Neural cell (in vitro differentiated cells): Measurements from ENCODE around the gene MFSD1. TPM values are rescaled to one million over a fixed set of nuclear protein-coding genes. Genes with fewer than 3 reads are reported as not detected.

Source experiments
- H2AFZ ChIP-seq: fragments of 200-600, 300-800 bp; sonication (generic), shearing (Covaris generic); 2 replicates; pipeline ENCODE4 v1.6.0; 2014; ENCODE audit warnings: low read depth, mild to moderate bottlenecking, antibody characterized with exemption, low read length, moderate library complexity
- H3F3A ChIP-seq: fragments of 200-600 bp; shearing (Covaris generic); 2 replicates; pipeline ENCODE4 v1.6.1; 2016; ENCODE audit warnings: mild to moderate bottlenecking, moderate library complexity, mixed read lengths, antibody characterized with exemption, low read length; ENCODE audit not compliant: insufficient read depth, poor library complexity, severe bottlenecking
- H3K27ac ChIP-seq: fragments of 200-600, 300-800 bp; sonication (generic), shearing (Covaris generic); 2 replicates; pipeline ENCODE4 v1.5.1; 2014; ENCODE audit warnings: mild to moderate bottlenecking, low read length, moderate library complexity
- H3K27me3 ChIP-seq: fragments of 300-800, 200-600 bp; sonication (generic), shearing (Covaris generic); 2 replicates; pipeline ENCODE4 v1.6.0; 2014; ENCODE audit warnings: mild to moderate bottlenecking, low read depth, low read length, moderate library complexity; ENCODE audit not compliant: insufficient read depth
- H3K36me3 ChIP-seq: fragments of 300-800, 200-600 bp; sonication (generic), shearing (Covaris generic); 2 replicates; pipeline ENCODE4 v1.5.1; 2014; ENCODE audit warnings: mild to moderate bottlenecking, antibody characterized with exemption, low read length, moderate library complexity; ENCODE audit not compliant: insufficient read depth
- H3K4me2 ChIP-seq: fragments of 300-800, 200-600 bp; sonication (generic), shearing (Covaris generic); 2 replicates; pipeline ENCODE4 v1.6.0; 2014; ENCODE audit warnings: mild to moderate bottlenecking, low read length
- H3K4me3 ChIP-seq: fragments of 300-800, 200-600 bp; sonication (generic), shearing (Covaris generic); 2 replicates; pipeline ENCODE4 v1.5.1; 2014; ENCODE audit warnings: mild to moderate bottlenecking, low read length, moderate library complexity
- H3K79me2 ChIP-seq: fragments of 200-600 bp; shearing (Covaris generic); replicated peaks from 2 replicates; pipeline ENCODE4 v1.6.0; 2014; ENCODE audit warnings: mild to moderate bottlenecking, low read length, moderate library complexity; ENCODE audit not compliant: insufficient read depth
- H3K9ac ChIP-seq: fragments of 300-800, 200-600 bp; sonication (generic), shearing (Covaris generic); 2 replicates; pipeline ENCODE4 v1.6.1; 2016; ENCODE audit warnings: mild to moderate bottlenecking, low read length, mixed read lengths
- H3K9me2 ChIP-seq: fragments of 200-600 bp; shearing (Covaris generic); 2 replicates; pipeline ENCODE4 v1.6.1; 2016; ENCODE audit warnings: mild to moderate bottlenecking, low read length, mixed read lengths; ENCODE audit not compliant: insufficient read depth
- H3K9me3 ChIP-seq: fragments of 200-600, 300-800 bp; sonication (generic), shearing (Covaris generic); 2 replicates; pipeline ENCODE4 v1.6.1; 2016; ENCODE audit warnings: mild to moderate bottlenecking, mixed run types, low read length, moderate library complexity, mixed read lengths
- H4K20me1 ChIP-seq: fragments of 200-600 bp; shearing (Covaris generic); 2 replicates; pipeline ENCODE4 v1.6.1; 2016; ENCODE audit warnings: mild to moderate bottlenecking, mixed run types; ENCODE audit not compliant: insufficient read depth
- EP300 ChIP-seq: fragments of 450-650 bp; conservative IDR thresholded peaks from 2 replicates; pipeline ENCODE4 v1.6.1; 2014; ENCODE audit warnings: antibody characterized with exemption, mild to moderate bottlenecking, moderate library complexity; ENCODE audit not compliant: poor library complexity, severe bottlenecking
- EZH2 ChIP-seq: fragments of 200-600, 300-800 bp; shearing (Covaris generic), sonication (generic); IDR thresholded peaks from 2 replicates; pipeline ENCODE4 v1.6.1; 2014; ENCODE audit warnings: antibody characterized with exemption, low read length, borderline replicate concordance, mild to moderate bottlenecking; ENCODE audit not compliant: insufficient read depth, poor library complexity, severe bottlenecking
- MXI1 ChIP-seq: fragments of 450-650 bp; conservative IDR thresholded peaks from 2 replicates; pipeline ENCODE4 v1.6.1; 2014; ENCODE audit warnings: antibody characterized with exemption, mild to moderate bottlenecking; ENCODE audit not compliant: poor library complexity, severe bottlenecking
- POLR2AphosphoS5 ChIP-seq: IDR thresholded peaks from 2 replicates; pipeline ENCODE4 v1.6.1; 2012
- RAD21 ChIP-seq: fragments of 450-650 bp; conservative IDR thresholded peaks from 2 replicates; pipeline ENCODE4 v1.6.1; 2014; ENCODE audit warnings: antibody characterized with exemption, mild to moderate bottlenecking, moderate library complexity
- SMC3 ChIP-seq: fragments of 450-650 bp; conservative IDR thresholded peaks from 2 replicates; pipeline ENCODE4 v1.6.1; 2014; ENCODE audit warnings: antibody characterized with exemption, mild to moderate bottlenecking, moderate library complexity; ENCODE audit not compliant: poor library complexity
- TAF1 ChIP-seq: IDR thresholded peaks from 2 replicates; pipeline ENCODE4 v1.6.1; 2012; ENCODE audit warnings: low read depth
- polyA plus RNA-seq: library from polyadenylated mRNA; depleted of rRNA; stranded (reverse); fragments of >200 nt; gene quantifications from 2 replicates; pipeline ENCODE4 v1.2.3, GENCODE V29; 2014
- TF ChIP-seq, protein P1 (sequence below): fragments of 450-650 bp; IDR thresholded peaks from 2 replicates; pipeline ENCODE4 v1.5.1; 2014; ENCODE audit warnings: antibody characterized with exemption, mild to moderate bottlenecking, moderate library complexity; ENCODE audit not compliant: poor library complexity, severe bottlenecking
- TF ChIP-seq, protein P2 (sequence below): IDR thresholded peaks from 2 replicates; pipeline ENCODE4 v1.6.1; 2012; ENCODE audit warnings: borderline replicate concordance

MFSD1 gene
- polyA plus RNA-seq, 1 donor from 2014 or later = 107 TPM

DNA sequence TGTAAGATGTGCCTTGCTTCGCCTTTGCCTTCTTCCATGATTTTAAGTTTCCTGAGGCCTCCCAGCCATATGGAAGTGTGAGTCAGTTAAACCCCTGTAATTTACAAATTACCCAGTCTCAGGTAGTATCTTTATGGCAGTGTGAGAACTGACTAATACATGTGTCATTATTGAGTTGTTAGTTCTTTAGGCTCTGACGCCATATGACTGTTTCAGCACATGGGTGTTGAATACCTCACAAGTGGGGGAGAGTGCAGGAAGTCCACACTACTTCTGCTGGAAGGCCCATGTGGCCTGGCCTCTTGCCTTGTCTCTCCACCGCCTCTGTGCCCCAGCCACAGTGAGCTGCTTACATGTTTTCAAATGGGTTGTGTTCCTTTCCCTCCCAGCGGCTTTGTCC is 28.5 kb downstream of the MFSD1 start:
- no peaks in the 10 kb centered on the region for H3K9me3 ChIP-seq
- no peaks in the 10 kb centered on the region for H3K27me3 ChIP-seq
- no peaks in the 10 kb centered on the region for H3F3A ChIP-seq
- no peaks in the 10 kb centered on the region for H3K36me3 ChIP-seq
- no peak overlapping the region for H3K9ac ChIP-seq
- no peak overlapping the region for H2AFZ ChIP-seq
- H3K79me2 ChIP-seq = no peaks in the 10 kb centered on the region
- H3K4me2 ChIP-seq = no peak overlapping the region
- TF ChIP-seq MXI1 = no peak
- TF ChIP-seq EZH2 = no peak
- TF ChIP-seq RAD21 = no peak
- no peak for TF ChIP-seq SMC3
- TF ChIP-seq TAF1 = no peak
- TF ChIP-seq, protein P1, sequence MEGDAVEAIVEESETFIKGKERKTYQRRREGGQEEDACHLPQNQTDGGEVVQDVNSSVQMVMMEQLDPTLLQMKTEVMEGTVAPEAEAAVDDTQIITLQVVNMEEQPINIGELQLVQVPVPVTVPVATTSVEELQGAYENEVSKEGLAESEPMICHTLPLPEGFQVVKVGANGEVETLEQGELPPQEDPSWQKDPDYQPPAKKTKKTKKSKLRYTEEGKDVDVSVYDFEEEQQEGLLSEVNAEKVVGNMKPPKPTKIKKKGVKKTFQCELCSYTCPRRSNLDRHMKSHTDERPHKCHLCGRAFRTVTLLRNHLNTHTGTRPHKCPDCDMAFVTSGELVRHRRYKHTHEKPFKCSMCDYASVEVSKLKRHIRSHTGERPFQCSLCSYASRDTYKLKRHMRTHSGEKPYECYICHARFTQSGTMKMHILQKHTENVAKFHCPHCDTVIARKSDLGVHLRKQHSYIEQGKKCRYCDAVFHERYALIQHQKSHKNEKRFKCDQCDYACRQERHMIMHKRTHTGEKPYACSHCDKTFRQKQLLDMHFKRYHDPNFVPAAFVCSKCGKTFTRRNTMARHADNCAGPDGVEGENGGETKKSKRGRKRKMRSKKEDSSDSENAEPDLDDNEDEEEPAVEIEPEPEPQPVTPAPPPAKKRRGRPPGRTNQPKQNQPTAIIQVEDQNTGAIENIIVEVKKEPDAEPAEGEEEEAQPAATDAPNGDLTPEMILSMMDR = no peak
- TF ChIP-seq, protein P2, sequence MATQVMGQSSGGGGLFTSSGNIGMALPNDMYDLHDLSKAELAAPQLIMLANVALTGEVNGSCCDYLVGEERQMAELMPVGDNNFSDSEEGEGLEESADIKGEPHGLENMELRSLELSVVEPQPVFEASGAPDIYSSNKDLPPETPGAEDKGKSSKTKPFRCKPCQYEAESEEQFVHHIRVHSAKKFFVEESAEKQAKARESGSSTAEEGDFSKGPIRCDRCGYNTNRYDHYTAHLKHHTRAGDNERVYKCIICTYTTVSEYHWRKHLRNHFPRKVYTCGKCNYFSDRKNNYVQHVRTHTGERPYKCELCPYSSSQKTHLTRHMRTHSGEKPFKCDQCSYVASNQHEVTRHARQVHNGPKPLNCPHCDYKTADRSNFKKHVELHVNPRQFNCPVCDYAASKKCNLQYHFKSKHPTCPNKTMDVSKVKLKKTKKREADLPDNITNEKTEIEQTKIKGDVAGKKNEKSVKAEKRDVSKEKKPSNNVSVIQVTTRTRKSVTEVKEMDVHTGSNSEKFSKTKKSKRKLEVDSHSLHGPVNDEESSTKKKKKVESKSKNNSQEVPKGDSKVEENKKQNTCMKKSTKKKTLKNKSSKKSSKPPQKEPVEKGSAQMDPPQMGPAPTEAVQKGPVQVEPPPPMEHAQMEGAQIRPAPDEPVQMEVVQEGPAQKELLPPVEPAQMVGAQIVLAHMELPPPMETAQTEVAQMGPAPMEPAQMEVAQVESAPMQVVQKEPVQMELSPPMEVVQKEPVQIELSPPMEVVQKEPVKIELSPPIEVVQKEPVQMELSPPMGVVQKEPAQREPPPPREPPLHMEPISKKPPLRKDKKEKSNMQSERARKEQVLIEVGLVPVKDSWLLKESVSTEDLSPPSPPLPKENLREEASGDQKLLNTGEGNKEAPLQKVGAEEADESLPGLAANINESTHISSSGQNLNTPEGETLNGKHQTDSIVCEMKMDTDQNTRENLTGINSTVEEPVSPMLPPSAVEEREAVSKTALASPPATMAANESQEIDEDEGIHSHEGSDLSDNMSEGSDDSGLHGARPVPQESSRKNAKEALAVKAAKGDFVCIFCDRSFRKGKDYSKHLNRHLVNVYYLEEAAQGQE = no peak
- TF ChIP-seq EP300 = no peak
- TF ChIP-seq POLR2AphosphoS5 = no peak
- H3K27ac ChIP-seq = no peak overlapping the region
- H3K9me2 ChIP-seq = no peaks in the 10 kb centered on the region
- H4K20me1 ChIP-seq = no peaks in the 10 kb centered on the region
- H3K4me3 ChIP-seq = no peak overlapping the region

DNA sequence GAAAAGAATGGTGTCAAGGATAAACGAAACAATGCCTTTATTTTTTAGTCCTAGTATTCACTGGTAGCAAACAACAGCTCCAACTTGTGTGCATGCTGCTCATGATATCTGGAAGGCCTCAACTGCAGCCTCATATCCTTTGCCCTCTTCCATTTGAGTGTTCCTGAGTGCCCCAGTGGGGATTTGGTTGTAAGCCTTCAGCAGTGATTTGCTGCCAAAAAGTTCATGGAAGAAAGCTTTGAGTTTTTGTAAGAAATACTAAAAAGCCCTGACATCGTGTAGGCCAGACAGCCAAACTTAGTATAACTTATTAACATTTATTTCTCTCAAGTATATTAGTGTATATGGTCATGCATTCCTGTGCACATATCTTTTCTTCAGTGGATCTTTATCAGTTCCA is 30.0 kb downstream of the MFSD1 start:
- Histone ChIP-seq H3K79me2 (no peaks in the 10 kb centered on the region), H3K9ac (no peak overlapping the region), H2AFZ (no peak overlapping the region), H3K4me3 (no peak overlapping the region), H3K9me3 (no peaks in the 10 kb centered on the region), H4K20me1 (no peaks in the 10 kb centered on the region), H3F3A (no peaks in the 10 kb centered on the region), H3K4me2 (no peak overlapping the region), H3K36me3 (no peaks in the 10 kb centered on the region), H3K27me3 (no peaks in the 10 kb centered on the region), H3K9me2 (no peaks in the 10 kb centered on the region), H3K27ac (no peak overlapping the region)
- TF ChIP-seq POLR2AphosphoS5 (no peak), SMC3 (no peak), TAF1 (no peak), EP300 (no peak), EZH2 (no peak), RAD21 (no peak), MXI1 (no peak)
- TF ChIP-seq, protein P1 = no peak
- TF ChIP-seq, protein P2 = no peak
